ENCODE results near the gene CCL28. TPM values are rescaled to one million over a fixed set of nuclear protein-coding genes. Genes with fewer than 3 reads are reported as not detected.
"Not testable (repeated sequence)": the region's sequence is repeated elsewhere in the genome, so short reads cannot be mapped to it uniquely, and the experiment has no call there.

The CCL28 gene
- total RNA-seq, 1 experiment from 2014 or later = 1.6 TPM

- ChIA-PET POLR2A (interaction anchor here (0.9 to 2.7 kb wide), 7 partner anchors 9 to 103 kb away, joined by 3 to 17 read pairs (median 6); partner anchors contain the start of gene TMEM267), CTCF (interaction anchor here (0.6 to 2.9 kb wide), 10 partner anchors 9 to 179 kb away, joined by 3 to 22 read pairs (median 4); partner anchors contain the start of gene TMEM267)
- H3K9me3 Mint-ChIP-seq (ENCODE audit: unreplicated experiment) = no peaks in the 10 kb centered on the region
Observed at GRCh38 chr5:43411495-43411894, 696 bp downstream of the CCL28 start.

GRCh38 chr5:43410414-43410813 is 1.8 kb downstream of the CCL28 start:
- no peak overlapping the region for H3K4me3 Mint-ChIP-seq (ENCODE audit: unreplicated experiment)
- intact Hi-C loops (cut with micrococcal nuclease) = no loop called here
- H3K27ac Mint-ChIP-seq (ENCODE audit: low read depth, unreplicated experiment) = no peak overlapping the region
- CTCF ChIA-PET = interaction anchor here (0.6 to 2.9 kb wide), 7 partner anchors 10 to 312 kb away, joined by 3 to 22 read pairs (median 4); partner anchors contain the start of gene TMEM267
- no peak for DNase-seq (ENCODE audit: unreplicated experiment)
- BruUV-seq (replicated peaks) = no TSS peak
- H3K4me1 Mint-ChIP-seq (ENCODE audit: insufficient read depth, unreplicated experiment) = peaks cover 6% of the 10 kb centered on the region
- no peaks in the 10 kb centered on the region for H3K9me3 Mint-ChIP-seq (ENCODE audit: unreplicated experiment)
- no peaks in the 10 kb centered on the region for H3K36me3 Mint-ChIP-seq (ENCODE audit: insufficient read depth, unreplicated experiment)
- TF ChIP-seq CTCF (IDR thresholded peaks at IDR 0.05; ENCODE audit: unreplicated experiment) = no peak
- POLR2A ChIA-PET = interaction anchor here (1.3 to 2.7 kb wide), 5 partner anchors 10 to 104 kb away, joined by 3 to 17 read pairs (median 7); partner anchors contain the start of gene TMEM267
- H3K27me3 Mint-ChIP-seq (ENCODE audit: insufficient read depth, unreplicated experiment) = no peaks in the 10 kb centered on the region

More at GRCh38 chr5:43411495-43411894, 696 bp downstream of the CCL28 start:
- Mint-ChIP-seq H3K27ac (ENCODE audit: low read depth, unreplicated experiment) (no peak overlapping the region), H3K4me3 (ENCODE audit: unreplicated experiment) (no peak overlapping the region), H3K4me1 (ENCODE audit: insufficient read depth, unreplicated experiment) (peaks cover 6% of the 10 kb centered on the region), H3K27me3 (ENCODE audit: insufficient read depth, unreplicated experiment) (no peaks in the 10 kb centered on the region), H3K36me3 (ENCODE audit: insufficient read depth, unreplicated experiment) (no peaks in the 10 kb centered on the region)
- intact Hi-C loops (cut with micrococcal nuclease) = no loop called here
- TF ChIP-seq CTCF (IDR thresholded peaks at IDR 0.05; ENCODE audit: unreplicated experiment) = no peak
- BruUV-seq (replicated peaks) = no TSS peak
- no peak for DNase-seq (ENCODE audit: unreplicated experiment)

DNA sequence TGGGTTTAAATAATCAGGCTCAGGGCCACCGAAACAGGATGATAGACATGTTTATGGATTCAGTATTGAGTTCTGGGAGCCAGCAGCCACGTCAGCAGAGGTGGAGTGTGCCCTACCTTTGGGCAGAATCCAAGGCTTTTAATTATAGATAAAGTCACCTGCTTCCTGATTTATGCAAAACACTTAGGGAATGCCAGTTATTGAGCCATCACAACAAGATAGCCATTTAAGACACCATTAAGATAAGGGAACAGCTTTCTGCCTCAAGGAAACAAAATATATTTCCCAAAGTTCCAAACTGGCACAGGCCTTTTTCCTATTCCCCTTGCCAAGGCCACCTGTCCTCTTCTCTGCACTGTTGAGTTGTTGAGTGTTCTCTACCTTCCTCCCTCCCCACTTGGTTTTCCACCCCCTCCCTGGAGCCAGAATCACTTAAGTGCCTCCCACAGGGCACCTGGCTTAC is 2.4 kb downstream of the CCL28 start:
- intact Hi-C loops (cut with micrococcal nuclease) = no loop called here
- BruUV-seq (replicated peaks) = no TSS peak
- no peak for DNase-seq (ENCODE audit: unreplicated experiment)
- Mint-ChIP-seq H3K27ac (ENCODE audit: low read depth, unreplicated experiment) (no peak overlapping the region), H3K4me3 (ENCODE audit: unreplicated experiment) (no peak overlapping the region), H3K27me3 (ENCODE audit: insufficient read depth, unreplicated experiment) (no peaks in the 10 kb centered on the region), H3K9me3 (ENCODE audit: unreplicated experiment) (no peaks in the 10 kb centered on the region), H3K36me3 (ENCODE audit: insufficient read depth, unreplicated experiment) (no peaks in the 10 kb centered on the region), H3K4me1 (ENCODE audit: insufficient read depth, unreplicated experiment) (peaks cover 6% of the 10 kb centered on the region)
- POLR2A ChIA-PET = interaction anchor here (1.3 kb wide), 1 partner anchor 23 kb away, joined by 4 read pairs; no protein-coding TSS in a partner anchor
- TF ChIP-seq CTCF (IDR thresholded peaks at IDR 0.05; ENCODE audit: unreplicated experiment) = no peak
- CTCF ChIA-PET = interaction anchor here (0.6 to 1.5 kb wide), 4 partner anchors 11 to 311 kb away, joined by 3 to 4 read pairs (median 4); no protein-coding TSS in a partner anchor

DNA sequence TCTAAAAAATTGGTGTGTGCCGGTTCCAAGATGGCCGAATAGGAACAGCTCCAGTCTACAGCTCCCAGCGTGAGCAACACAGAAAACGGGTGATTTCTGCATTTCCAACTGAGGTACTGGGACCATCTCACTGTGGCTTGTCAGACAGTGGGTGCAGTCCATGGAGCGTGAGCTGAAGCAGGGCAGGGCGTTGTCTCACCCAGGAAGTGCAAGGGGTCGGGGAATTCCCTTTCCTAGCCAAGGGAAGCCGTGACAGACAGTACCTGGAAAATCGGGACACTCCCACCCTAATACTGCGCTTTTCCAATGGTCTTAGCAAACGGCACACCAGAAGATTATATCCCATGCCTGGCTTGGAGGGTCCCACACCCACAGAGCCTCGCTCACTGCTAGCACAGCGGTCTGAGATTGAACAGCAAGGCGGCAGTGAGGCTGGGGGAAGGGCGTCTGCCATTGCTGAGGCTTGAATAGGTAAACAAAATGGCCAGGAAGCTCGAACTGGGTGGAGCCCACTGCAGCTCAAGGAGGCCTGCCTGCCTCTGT is 9.6 kb downstream of the CCL28 start:
- H3K9me3 Mint-ChIP-seq (ENCODE audit: unreplicated experiment); DNase-seq (ENCODE audit: unreplicated experiment); H3K36me3 Mint-ChIP-seq (ENCODE audit: insufficient read depth, unreplicated experiment); H3K27ac Mint-ChIP-seq (ENCODE audit: low read depth, unreplicated experiment); H3K4me3 Mint-ChIP-seq (ENCODE audit: unreplicated experiment); H3K4me1 Mint-ChIP-seq (ENCODE audit: insufficient read depth, unreplicated experiment); intact Hi-C loops (cut with micrococcal nuclease); H3K27me3 Mint-ChIP-seq (ENCODE audit: insufficient read depth, unreplicated experiment); BruUV-seq (replicated peaks): not testable (repeated sequence)
- CTCF ChIA-PET = interaction anchor here (0.6 to 7.9 kb wide), 9 partner anchors 9 to 264 kb away, joined by 3 to 142 read pairs (median 4); partner anchors contain the start of genes C5orf34, CCL28 and TMEM267
- POLR2A ChIA-PET = interaction anchor here (0.6 to 7.7 kb wide), 2 partner anchors 81 to 151 kb away, joined by 3 to 78 read pairs; partner anchors contain the start of gene TMEM267
